ENCODE results near the gene SLC13A5. TPM values are rescaled to one million over a fixed set of nuclear protein-coding genes. Genes with fewer than 3 reads are reported as not detected.
A peak's percentile ranks its signal among the peaks of the same experiment; 100 is the strongest.

Gene SLC13A5
- total RNA-seq, 1 donor from 2014 or later: not detected

DNA sequence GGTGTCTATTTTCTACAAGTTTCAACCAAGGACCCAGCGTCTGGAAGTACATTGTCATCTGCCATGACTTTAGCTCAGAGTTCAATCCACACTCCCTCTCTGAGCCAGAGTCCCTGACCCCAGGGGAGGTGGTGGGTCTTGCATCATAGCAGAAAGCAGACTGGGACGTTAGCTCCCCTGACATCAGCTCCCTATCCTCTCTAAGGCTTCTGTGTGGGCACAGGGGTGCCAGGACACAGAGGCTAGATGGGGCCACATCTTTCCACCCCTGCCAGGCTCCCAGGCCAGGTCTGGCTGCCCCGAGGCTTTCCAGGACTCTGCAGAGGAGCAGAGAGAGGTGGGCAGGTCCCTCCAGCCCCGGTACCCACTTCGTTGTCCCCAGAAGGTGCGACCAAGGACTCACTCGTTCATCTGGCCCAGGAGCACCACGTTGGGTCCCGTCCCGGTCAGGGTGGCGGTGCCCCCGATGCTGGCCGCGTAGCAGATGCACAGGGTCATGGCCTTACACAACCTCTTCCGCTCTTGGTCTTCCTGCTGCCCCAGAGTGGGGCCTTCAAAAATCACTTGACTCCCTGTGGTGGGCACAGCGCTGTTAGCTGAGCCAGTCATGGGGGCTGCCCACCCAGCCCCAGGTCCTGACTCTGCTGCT is 10.5 kb downstream of the SLC13A5 start:
- TF ChIP-seq CTCF (IDR thresholded peaks at IDR 0.05): no peak
- no peak for TF ChIP-seq EZH2 (IDR thresholded peaks at IDR 0.05)
- no peak for TF ChIP-seq EZH2phosphoT487 (IDR thresholded peaks at IDR 0.05)
- no peaks in the 10 kb centered on the region for H3K36me3 Mint-ChIP-seq
- H3K9me3 Mint-ChIP-seq: no peaks in the 10 kb centered on the region
- Histone ChIP-seq H3K79me2 (ENCODE audit: low read depth) (no peaks in the 10 kb centered on the region), H3K4me2 (no peak overlapping the region), H3K36me3 (no peaks in the 10 kb centered on the region), H3K9ac (no peak overlapping the region), H3K4me1 (no peaks in the 10 kb centered on the region), H3K27me3 (no peaks in the 10 kb centered on the region), H3F3A (ENCODE audit: low read depth) (no peaks in the 10 kb centered on the region), H3K9me3 (ENCODE audit: low read depth) (no peaks in the 10 kb centered on the region), H4K20me1 (ENCODE audit: low read depth) (no peaks in the 10 kb centered on the region), H3K4me3 (no peak overlapping the region), H3K27ac (no peak overlapping the region), H2AFZ (replicated peaks) (no peak overlapping the region)
- peaks cover 11% of the 10 kb centered on the region for H3K27me3 Mint-ChIP-seq (ENCODE audit: insufficient read depth, low read depth)
- no peak for DNase-seq (ENCODE audit: low spot score)
- H3K4me1 Mint-ChIP-seq: no peaks in the 10 kb centered on the region
- H3K4me3 Mint-ChIP-seq: no peak overlapping the region
- no peak overlapping the region for H3K27ac Mint-ChIP-seq

- Histone ChIP-seq H3K4me2 (no peak overlapping the region), H4K20me1 (ENCODE audit: low read depth) (no peaks in the 10 kb centered on the region), H3K4me1 (no peaks in the 10 kb centered on the region), H3K9me3 (ENCODE audit: low read depth) (no peaks in the 10 kb centered on the region), H3K27ac (no peak overlapping the region), H3F3A (ENCODE audit: low read depth) (no peaks in the 10 kb centered on the region), H3K36me3 (no peaks in the 10 kb centered on the region), H3K79me2 (ENCODE audit: low read depth) (no peaks in the 10 kb centered on the region), H3K27me3 (no peaks in the 10 kb centered on the region), H3K9ac (no peak overlapping the region), H3K4me3 (no peak overlapping the region), H2AFZ (replicated peaks) (peak overlapping the region; percentile 65)
- Mint-ChIP-seq H3K36me3 (no peaks in the 10 kb centered on the region), H3K27me3 (ENCODE audit: insufficient read depth, low read depth) (peaks cover 11% of the 10 kb centered on the region), H3K4me1 (no peaks in the 10 kb centered on the region), H3K4me3 (no peak overlapping the region), H3K27ac (no peak overlapping the region), H3K9me3 (no peaks in the 10 kb centered on the region)
- peak; percentile 86 for DNase-seq (ENCODE audit: low spot score)
- TF ChIP-seq CTCF (IDR thresholded peaks at IDR 0.05): peak; percentile 72
- TF ChIP-seq EZH2 (IDR thresholded peaks at IDR 0.05): no peak
These were observed 11.4 kb downstream of the SLC13A5 start for GRCh38 chr17:6701719-6702118.

DNA sequence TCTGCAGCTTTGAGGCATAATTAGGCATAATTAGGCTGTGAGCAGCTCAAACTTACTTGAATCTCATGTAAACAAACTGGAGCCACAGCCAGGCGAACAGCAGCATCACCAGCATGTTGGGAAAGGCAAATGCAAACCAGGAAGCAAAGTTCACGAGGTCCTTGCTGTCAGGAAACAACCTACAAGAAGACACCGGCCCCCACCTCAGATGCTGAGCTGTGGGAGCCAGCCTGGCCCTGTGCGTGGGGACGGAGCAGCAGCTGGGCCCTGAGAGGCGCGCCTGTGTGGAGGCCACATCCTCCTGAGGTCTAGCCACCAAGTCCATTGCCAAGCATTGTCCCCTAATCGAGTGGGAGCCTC is 12.2 kb downstream of the SLC13A5 start:
- no peaks in the 10 kb centered on the region for H3K36me3 ChIP-seq
- Mint-ChIP-seq H3K9me3 (no peaks in the 10 kb centered on the region), H3K27ac (peak overlapping the region; percentile 74), H3K27me3 (ENCODE audit: insufficient read depth, low read depth) (peaks cover 12% of the 10 kb centered on the region), H3K4me3 (no peak overlapping the region), H3K4me1 (no peaks in the 10 kb centered on the region), H3K36me3 (no peaks in the 10 kb centered on the region)
- no peaks in the 10 kb centered on the region for H3K79me2 ChIP-seq (ENCODE audit: low read depth)
- H3K9ac ChIP-seq: no peak overlapping the region
- H3K4me3 ChIP-seq: no peak overlapping the region
- H4K20me1 ChIP-seq (ENCODE audit: low read depth): no peaks in the 10 kb centered on the region
- H3K27ac ChIP-seq: no peak overlapping the region
- H3K4me2 ChIP-seq: no peak overlapping the region
- H3K27me3 ChIP-seq: no peaks in the 10 kb centered on the region
- no peaks in the 10 kb centered on the region for H3K4me1 ChIP-seq
- TF ChIP-seq EZH2 (IDR thresholded peaks at IDR 0.05): no peak
- TF ChIP-seq CTCF (IDR thresholded peaks at IDR 0.05): no peak
- no peak for TF ChIP-seq EZH2phosphoT487 (IDR thresholded peaks at IDR 0.05)
- H3F3A ChIP-seq (ENCODE audit: low read depth): no peaks in the 10 kb centered on the region
- no peaks in the 10 kb centered on the region for H3K9me3 ChIP-seq (ENCODE audit: low read depth)
- DNase-seq (ENCODE audit: low spot score): no peak
- peak overlapping the region; percentile 65 for H2AFZ ChIP-seq (replicated peaks)
